Globus pallidus (tissue), 1 donor: ENCODE results near the gene PTGR3.

Experiments used
- DNase-seq: peaks from one replicate; pipeline ENCODE4 v3.0.0-alpha.2; 2015; ENCODE audit warnings: low spot score

PTGR3 gene

DNA sequence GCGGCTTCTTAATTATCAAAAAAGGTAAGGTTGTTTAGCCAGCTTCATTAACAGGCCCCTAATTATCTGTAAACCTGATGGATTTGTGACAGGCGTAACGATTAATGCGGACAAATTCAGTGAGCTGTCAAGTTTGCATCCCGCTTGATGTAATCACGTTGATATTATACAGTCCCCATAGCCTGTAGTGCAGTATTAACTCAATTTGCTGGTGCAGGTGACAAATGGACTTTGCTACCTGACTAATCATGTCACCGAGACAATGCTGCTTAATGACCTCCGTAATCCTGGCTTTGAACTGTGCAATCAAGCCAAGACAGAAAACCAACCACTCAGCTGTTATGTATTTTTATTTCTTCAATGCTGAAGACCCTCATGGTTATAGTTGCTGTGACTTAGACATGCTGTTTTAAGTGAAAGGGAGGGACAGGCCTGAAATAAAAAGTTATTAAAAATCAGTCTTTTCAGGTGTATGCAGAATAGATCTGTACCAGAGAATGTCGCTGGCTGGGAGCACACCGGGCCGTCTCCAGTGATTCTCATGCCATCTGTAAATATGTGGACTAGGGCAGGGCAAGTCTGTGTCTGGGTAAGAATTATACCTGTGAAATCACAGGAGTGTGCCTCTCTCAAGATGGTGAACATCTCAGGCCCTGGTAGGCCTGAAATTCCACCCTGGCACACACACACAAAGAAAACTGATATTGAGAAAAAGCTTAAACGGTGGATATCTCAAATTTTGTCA is 6.0 kb upstream of the PTGR3 start:
- DNase-seq = no peak

DNA sequence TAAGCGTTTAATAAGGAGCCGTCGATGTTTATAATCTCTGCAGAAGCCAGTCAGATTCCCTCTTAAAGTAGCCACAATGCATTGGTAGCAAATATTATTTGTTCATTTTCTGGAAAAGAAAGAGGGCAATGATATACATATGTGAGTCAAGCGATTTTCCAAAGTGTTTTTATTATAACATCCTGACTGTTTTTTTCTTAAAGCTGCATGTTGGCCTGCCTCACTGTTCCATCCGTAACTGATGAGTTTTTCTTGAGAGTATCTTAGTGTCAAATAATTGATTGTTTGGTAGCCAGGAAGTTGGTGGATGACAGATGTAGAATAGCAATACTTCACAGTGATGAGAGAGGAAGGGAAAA is 5.4 kb upstream of the PTGR3 start:
- DNase-seq = no peak

DNA sequence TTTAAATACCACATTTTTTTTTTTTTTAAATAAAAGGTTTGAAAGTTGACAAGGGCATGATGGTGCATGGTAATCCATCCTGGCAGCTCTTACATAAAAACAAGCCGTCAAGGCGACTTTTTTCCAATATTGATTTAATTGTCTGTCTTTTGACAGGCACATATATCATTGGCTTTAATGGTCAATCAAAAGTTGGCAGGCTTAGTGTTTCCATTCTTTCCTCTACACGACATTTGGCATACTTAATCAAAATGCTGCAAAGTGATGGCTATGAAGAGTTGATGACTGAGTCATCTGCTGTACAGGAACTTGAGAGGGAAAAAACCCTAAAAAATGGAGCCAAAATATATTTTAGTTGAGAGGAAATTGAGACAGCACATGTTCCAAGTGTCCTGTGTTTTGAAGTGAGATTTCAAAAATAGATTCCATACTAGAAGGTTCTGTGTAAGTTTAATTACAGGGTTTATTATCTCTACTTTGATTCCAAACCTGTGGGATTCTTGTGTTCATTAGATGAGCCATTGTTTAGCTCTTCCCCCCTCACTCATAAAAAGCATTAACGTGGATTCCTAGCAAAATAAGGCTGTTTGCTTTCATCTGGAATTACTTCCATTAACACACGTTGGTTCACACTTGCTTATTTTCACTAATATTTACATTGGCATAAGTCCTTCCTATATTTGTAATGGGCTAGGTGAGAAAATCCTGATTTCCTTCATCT is 4.8 kb upstream of the PTGR3 start:
- no peak for DNase-seq

DNA sequence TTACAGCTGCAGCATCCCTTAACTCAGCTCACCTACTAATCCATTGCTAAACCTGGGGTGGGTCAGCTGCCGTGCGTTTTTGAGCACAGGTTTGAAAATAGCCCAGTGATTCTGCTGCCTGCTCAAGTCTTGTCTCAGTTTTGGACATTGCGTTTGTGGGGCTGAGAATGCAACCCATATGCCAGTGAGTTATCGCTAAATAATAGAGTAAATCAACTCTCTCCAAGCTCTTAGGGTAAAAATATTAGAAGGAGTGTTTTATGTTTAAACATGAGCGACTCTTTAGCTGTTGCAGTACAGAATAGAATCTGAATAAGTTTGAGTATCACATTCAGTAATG is 3.8 kb upstream of the PTGR3 start:
- DNase-seq = no peak

DNA sequence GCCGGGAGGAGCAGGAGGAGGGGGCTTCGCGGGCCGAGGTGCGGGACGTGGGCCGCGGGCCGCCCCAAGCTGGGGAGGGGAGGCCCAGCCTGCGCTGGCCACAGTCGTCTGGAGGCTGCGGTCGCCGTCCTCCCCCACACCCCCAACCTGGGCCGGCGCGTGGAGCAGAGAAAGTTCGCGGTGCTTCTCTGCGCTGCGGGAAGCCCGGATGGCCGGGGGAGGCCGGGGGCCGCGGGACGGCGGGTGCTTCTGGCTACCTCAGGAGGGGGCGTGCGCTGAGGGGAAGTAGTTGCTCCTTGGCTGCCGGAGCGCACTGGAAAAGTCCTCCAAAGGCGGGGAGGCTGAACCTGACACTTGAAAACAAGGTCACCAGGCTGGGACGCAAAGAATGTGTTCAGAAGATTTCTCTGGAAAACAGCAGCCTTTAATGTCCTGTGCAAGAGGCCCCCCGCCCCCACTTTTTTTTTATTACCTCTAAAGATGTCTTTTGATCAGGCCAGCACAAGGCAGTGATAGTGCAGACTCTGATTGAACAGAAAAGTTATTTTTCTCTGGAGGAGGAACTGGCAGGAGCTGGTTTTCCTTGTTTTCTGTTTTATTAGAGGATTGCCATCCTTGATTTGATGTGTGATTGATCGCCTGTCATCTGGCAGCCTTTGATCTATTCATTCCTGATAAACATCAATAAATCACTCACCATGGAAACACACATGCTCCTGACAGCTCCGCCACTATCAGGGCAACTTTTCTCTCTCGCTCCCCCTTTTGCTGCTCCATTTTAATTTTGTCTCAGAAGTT is 3.2 kb upstream of the PTGR3 start:
- no peak for DNase-seq

DNA sequence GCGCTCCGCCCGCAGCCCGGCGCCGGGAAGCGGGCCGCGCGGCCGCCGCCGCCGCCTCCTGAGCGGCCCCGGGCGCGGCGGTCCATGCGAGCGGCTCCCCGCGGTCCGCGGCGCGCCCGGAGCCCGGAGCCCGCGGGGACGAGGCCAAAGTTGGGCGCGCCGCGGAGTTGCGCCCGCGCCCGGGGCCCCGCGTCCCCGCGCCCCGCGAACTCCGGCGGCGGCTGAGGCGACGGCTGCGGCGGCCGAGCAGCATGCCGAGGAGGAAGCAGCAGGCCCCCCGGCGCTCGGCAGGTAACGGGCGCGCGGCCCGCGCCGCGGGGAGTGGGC is 2.6 kb upstream of the PTGR3 start:
- DNase-seq = no peak

DNA sequence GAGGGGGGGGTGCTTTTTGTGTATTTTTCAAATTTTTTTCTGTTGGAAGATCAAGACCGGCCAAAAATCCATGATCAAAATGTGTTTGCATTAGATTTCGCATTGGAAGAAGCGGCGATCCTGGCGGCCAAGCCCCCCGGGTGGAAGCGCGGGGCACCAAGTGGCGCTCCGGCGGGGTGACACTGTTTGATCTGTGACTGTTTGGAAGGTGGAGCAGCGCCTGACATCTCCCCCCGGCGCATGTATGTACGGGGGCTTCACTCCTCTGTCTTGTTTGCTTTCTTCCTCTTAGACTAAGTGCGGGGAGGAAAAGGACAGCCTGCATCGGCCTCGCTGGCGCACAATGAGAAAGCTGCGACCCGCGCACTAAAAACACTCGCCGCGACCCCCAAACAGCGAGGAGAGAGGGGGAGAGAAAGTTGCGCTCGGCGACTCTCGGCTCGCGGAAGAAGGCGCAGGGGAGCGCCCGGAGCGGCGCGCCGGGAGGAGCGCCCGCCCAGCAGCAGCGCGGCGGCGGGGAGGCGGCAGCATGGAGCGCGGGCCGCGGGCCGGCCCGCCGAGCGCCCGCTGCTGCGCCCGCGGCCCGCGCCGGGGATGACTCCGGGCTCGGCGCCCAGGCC is 2.2 kb upstream of the PTGR3 start:
- no peak for DNase-seq

DNA sequence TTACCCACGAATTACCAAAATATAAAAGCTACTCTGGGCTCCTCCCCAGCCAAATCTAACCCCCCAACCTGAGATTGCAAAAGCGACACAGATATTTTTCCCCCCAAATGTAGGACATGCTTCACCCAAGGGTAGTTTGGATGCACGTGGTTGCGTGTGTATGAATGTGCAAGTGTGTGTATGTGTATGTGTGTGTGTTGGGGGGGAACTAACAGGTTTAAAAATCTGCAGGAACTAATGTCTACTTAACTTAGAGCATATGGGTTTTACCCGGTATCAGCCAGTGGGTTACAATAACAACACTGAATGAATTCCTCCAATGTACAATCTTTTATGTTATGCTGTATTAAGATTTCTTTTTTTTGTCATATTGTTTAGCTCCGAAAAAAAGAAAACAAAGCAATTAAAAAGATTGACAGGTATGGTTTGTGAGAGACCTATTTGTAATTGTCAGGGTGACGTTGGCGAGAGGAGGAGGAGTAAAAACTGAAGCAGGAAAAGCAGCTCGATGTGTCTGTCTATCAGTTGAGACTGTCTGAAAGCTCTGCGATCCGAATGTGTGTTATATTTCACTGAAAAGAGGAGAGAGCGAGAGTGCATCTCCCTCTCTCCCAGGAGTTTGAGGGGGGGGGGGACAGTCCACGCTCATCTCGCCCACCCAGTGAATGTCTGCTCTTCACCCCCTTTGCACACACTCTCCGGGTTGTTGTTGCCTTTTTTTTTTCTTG is 1.5 kb upstream of the PTGR3 start, which contains the start of gene TSHZ1:
Gene TSHZ1 (plus strand): TSS at position 524 of the 728 bp plus-strand sequence. CDS start 1,080 bp downstream, outside the sequence.
- peak; percentile 87 for DNase-seq

DNA sequence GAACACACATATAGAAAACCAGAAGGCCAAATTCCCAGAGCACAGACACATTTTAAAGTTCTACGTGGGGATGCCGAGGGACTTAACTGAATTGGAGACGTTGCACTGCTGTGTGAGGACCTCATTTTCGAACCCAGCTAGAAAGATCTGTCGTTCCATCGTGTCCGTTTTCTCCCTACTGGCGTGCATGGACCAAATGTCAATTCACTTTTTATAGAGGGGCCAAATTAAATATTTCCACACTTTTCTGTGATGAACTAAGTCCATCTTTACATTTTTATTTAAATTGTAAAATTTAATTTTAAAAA is 966 bp upstream of the PTGR3 start:
- no peak for DNase-seq

DNA sequence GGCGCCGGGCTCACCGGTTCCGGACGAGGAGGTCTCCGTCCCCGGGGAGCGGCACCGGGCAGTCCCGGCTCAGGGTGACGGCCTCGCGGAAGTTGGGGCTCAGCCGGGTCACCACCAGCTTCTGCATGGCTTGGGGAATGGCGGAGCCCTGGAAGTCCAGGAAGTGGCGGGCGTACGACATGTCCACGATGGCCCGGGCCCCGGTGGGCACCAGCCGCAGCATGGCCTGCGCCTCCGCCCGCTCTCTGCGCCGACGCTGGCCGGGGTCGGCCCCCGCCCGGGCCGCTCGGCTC is 157 bp downstream of the PTGR3 start:
- no peak for DNase-seq

DNA sequence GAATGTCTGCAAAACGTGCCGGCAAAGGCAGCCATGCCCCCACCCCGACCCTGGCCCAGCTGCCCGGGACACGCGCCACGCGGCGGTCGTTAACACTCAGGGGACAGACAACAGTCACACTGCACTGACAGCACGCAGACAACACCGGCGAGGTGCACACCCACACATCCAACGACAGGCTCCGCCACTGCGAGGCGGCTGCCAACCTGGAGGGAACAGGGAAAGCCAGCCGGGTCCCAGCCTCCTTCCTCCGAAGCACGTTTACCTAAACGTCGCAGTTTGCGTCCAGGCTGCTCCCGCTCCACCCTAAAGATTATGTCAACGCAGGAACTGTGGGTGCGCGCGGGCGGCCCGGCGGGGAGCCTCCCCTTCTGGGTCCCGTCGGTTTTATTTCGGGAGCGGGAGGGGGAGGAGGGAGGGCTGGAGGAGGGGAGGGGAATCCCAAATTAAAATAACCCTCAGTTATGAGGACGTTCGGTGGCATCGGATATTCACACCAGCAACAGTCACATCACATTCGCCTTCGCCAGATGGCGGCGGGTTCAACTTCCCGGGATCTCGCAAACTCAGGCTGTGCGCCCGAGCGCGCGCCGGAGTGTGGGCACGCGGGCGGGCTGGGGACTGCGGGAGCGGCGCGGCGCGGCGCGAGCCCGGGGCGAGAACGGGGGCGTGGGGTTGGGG is 644 bp downstream of the PTGR3 start:
- no peak for DNase-seq

DNA sequence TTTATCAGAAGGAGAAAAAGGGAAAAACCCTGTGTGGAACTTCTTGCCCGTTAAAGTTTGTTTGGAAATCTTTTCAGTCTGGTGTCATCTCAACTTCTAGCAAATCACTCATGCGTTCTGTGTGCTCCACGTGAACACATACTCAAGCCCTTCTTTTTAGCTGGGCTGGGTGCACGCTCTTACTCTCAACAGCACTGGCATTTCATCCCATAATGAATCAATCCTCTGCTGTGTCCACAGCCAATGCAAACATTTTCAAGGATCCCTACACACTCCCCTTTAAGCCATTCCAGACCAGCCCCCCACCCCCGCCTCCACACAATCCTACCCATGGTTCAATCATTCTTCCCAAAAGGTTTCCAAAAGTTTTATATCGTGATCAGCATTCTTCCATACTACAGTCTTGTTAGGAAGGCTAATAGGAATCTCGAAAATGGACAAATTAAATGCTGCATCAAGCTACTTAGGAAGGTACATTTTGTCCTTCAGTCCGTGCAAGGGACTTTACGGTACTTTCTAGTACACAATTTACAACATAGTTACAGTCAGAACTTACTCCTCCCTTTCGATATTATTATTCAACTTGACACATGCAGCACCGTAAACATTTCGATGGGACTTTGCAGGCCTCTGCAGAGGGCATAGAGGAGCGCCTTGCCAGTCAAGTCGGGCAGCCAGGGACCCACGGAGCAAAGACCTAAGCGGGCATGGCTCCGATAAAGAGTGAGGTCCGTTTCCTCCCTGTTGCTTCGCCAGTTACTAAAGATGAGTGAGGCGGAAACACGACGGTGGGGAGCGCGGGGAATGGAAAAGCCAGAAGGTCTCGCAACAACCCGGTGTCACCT is 1.4 kb downstream of the PTGR3 start:
- no peak for DNase-seq

DNA sequence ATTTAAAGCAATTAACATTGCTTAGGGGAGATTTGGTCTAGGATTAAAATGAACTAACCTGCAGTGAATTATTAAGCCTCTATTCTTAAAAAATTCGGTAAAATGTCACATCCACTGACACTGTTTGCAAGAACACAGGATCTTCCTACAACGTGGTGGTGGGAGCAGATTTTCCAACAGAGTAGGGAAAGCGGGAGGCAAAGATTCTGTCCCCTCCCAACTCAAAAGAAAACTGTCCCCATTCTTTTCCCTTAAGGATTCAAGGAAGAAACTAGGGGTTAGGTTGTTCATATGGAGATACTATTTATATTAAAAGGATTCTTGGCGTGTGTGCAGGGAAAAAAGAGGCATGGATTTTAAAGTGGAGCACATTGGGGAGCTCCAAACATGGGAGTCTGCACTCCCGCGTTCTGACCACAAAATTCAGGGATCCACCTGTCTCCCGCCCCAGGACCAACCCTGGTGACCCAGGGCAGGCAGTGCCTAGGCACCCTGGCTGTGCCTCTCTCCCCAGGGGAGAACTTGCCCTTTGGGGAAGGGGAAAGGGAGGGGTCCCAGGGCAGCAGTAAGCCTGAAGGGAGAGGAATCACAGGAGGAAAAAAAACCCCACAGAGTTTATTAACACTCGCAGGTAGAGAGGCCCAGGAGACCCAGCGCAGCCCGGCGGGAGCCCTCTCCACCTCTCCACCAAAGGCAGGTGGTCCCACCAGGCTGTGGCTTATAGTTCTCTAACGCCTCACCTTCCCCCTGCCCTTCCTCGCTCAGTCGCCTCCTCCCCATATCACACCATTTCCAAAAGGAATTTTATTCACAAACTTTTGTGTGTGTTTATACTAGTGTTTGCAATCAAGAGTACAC is 2.3 kb downstream of the PTGR3 start:
- DNase-seq = no peak

DNA sequence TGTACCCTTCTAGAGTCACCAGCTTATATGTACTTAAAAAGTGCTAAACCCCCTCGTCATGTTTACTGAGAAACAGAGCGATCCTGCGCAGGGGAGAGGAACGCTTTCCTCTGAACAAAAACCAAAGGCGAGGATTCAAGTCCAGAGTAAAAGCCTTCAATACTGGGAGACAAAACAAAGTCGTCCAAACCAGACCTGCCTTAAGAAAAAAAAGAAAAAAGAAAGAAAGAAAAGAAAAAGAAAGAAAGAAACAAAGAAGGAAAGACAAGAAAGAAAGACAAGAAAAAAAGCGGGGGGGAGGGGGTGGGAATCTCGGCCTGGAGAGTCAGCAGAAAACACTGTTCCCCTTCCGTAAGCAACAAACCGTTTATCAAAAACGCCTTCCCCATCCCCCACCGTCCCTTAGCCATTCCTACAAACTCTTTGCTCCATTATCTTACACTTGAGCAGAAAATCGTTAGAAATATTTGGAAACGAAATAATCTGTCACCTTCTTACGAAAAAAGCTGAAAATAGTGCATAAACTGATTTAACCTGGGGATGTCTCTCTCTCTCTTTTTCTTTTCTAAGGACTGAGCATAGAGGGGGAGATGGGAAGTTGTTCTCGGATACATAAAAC is 3.3 kb downstream of the PTGR3 start:
- no peak for DNase-seq

DNA sequence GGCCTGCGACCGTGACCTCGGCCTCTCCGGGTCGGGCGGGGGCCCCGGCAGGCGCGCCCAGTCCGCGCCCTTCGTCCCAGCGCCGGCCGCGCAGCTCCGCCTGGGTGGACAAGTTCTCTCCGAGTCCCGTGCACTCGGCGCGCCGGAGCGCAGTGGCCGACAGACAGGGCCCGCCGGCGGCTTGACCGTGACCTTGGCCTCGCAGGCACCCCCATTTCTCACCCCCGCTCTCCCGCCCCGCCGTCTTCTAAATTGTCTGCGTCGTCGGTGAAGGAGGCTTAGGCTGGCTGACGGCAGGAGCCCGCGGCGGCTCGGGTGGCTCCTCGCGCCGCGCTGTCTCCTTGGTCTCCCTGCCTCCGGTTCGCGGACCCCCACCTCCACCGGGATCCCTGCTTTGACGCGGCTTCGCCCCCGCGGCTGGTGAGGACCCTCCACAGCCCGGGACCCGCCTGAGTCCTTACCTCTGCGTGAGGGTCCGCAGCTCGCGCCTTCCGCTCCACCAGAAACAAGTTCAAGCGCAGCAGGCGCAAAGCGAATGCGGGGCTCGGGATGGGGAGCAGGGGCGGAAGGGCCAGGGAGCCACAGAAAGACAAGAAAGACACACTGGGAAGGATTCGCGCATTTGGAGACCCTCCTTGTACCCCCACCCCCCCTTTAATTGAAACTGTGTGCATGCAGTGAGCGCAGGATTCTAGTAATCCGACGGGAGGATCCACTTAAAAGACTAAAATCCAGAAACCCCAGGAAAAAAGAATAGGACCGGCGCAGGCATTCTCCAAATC is 4.0 kb downstream of the PTGR3 start:
- no peak for DNase-seq

DNA sequence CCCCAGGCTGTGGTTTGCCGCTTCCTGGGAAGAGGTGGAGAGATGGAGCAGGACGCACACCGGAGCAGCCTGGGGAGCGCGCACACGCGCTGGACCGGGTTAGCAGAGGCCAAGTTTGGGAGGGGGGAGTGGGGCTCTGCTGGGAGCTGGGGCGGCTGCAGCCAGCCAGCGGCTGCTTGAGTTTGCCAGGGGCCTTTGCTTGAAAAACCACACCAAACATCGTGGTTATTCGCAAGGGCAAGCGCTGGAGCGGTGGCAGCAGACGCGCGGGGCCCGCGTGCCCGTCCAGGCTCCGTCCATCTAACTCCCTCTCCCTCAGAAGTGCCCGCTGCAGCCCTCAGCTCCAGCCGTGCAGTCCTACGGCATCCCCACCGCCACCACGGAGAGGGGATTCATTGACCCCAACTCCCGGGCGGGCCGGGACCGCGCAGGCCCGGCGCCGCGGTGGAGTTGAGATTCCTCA is 4.6 kb downstream of the PTGR3 start:
- DNase-seq = peak; percentile 40

DNA sequence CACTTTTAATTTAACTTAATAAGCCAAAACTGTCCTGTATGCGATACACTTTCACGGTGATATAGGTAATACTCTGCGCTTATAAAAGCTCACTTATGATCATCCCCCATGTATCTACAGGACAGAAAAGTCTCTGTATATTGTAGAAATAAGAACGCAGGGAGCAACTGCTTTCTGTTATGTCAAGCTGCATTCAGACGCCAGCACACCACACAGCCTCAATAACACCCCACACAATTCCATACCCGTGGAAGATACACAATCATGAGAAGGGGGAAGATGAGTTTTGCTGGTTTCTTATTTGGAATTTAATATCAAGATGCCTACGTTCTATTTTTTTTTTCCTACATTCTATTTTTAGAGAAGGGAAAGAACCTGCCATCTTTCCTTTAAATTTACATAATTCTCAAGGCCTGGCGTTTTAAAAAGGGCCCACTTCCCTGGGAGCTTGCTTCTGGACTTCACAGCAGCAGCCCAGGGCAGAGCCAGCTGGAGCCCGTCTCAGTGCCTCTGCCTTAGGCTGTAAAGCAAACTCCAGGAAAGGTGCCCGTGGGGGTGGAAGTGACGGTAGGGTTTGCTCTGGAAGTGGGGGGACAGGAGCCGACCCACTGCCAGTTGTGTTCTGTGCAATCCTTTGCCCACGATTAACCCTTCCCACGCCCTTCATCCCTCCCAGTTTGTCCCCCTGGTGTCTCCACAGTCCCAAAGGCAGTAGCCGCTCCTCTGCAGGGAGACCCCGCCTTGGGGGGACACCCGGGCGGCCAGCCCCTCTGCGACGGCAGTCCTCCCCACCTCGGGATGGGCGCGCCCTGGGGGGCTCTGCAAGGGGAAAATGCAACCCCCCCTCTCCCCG is 5.3 kb downstream of the PTGR3 start:
- peak; percentile 68 for DNase-seq
